Measurements from ENCODE around the gene MFSD11.
"Not testable (repeated sequence)": the region's sequence is repeated elsewhere in the genome, so short reads cannot be mapped to it uniquely, and the experiment has no call there.

MFSD11 gene

DNA sequence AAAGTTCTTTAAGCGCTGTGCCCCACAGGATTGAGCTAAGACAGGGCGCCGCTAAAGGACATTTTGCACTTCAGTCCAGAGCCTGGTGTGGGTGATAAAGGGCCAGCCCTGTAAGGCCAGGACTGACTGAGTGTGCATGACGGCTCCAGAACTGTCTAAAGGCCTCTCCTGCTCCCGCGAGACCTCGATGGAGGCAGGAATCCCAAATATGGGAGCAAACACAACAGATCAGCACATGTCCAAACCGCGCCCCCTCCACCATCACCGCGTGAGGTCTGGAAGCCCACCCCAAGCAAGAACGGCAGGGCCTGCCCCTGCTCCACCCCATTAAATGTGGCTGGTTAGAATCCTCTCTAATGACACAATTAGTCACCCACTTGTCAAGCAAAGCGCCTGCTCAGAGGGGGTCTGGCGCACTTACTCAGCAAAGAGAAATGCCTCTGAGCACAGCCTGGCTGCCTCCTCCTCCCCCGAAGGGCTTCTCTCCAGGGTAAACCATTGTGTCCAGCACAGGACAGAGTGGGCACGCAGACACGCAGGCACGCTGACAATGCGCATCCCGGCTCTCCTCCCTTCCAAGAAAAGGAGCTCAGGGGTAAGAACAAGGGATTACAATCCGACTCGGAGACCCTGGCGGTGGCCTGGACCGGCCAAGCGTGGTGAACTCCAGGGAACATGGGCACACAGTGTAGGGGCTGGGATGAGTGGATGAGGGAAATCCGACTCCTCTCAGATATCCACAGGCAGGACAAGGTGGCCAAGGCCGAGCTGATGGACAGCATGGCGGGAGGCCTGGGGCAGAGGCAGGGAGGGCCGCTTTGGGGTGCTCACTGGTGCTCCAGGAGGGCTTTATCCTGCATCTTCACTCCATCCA, 28.6 kb upstream of the MFSD11 start:
- DNase-seq (ENCODE audit: low read depth in 2 of 2), result no peak

GRCh38 chr17:76709951-76710862, 27.7 kb upstream of the MFSD11 start:
- DNase-seq (ENCODE audit: low read depth in 2 of 2), result not testable (repeated sequence)

DNA sequence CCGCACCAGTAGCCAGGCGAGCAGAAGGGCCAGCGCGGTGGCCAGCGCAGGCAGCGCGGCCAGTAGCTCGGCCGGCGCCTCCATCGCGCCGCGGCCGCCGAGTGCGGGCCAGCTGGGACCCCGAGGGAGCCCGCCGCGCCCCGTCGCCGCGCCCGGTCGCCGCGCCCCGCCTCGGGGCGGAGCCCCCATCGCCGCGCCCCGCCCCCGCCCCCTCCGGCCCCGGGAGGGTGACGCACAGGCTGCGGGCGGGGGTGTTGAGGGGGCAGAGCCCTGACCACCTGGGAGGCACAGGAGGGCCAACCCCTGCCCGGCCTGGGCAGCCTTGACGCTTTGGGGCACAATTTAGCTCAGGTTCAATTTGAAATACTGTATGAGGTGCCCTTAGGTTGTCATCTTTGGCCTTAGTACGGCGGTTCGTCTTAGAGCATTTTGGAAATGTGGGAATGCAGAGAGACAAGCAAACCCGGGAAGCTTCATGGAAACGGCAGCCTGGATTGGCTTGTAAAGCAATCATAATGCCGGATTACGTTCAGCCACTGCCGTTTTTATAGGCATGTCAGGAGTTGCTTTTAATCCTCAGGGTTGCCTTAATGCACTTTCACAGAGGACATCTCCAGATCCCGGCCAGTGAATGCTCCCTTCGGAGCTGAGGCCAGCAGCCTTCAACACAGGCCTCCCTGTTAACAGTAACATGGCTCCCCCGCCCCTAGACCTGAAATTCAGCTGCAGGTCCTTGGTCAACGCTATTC, 26.9 kb upstream of the MFSD11 start, which contains the start of gene MXRA7:
MXRA7 (minus strand) TSS at position 103 of the 749 bp plus-strand sequence; CDS start at position 84, 19 bp downstream.
- peak; percentile 31 to 35 for DNase-seq (ENCODE audit: low read depth in 2 of 2)

GRCh38 chr17:76712321-76712720, 25.6 kb upstream of the MFSD11 start:
- DNase-seq (ENCODE audit: low read depth in 2 of 2), result not testable (repeated sequence)

DNA sequence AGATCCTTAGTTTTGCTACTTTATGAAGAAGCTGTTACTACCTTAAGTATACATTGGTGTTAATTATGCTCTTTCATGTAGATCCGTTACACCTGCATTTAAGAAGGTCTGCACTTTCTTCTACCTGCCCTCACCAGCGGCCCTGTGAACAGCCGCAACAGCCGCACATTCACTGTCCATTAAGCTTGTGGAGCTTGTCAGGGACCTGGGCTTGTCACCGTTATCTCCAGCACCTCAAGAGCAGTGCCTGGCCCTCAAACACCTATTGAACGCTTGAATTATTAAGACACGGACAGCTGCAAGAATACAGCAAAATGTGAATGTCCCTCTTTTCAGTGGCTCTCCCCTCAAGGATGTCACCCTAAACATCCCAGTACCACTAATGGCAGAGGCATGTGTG, 24.2 kb upstream of the MFSD11 start:
- no peak for DNase-seq (ENCODE audit: low read depth in 2 of 2)

DNA sequence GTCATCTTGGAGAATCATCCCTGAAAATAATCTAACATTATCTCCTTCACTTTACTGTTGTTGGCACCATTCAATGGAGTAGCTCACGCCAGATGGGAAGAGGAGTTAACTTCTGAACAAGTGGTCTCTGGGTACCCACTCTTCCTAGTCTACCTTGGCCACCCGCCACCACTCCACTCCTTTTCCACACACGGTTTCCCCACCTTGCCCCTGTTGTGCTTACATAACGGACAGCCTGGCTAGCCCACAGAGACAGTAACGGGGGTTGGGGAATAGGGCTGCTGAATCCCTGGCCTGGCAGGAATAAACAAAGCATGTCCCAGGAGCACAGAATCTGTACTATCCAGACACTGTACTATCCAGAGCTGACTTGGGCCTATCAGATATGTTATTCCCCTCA, 23.6 kb upstream of the MFSD11 start:
- DNase-seq (ENCODE audit: low read depth in 2 of 2), result no peak

DNA sequence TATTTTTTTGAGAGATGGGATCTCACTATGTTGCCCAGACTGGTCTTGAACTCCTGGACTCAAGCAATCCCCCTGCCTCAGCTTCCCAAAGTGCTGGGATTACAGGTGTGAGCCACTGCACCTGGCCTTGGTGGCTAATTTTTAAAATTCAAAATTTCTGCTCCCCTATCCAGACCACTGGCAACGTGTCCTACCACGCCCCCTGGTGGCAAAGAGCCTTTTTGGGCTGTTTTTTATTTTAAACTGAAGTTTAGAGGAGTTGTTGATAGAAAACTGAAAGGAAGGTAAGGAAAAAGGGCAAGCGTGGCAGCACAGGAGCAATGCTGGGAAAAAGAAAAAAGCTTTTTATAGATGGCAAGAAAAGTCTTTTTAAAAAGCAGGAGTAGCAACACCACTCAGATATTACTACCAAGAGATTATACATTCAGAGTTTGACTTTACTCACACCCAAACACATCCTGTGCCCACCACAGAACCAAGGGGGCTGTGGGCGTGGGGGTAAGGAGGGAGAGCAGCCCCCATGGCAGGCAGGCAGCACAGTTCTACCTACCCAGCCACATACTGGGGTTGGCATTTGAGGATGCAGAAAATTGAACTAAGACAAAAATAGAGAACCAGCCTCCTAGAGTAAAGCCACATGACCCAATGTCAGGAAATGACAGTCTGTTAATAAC, 23.0 kb upstream of the MFSD11 start:
- peak; percentile 59 to 70 for DNase-seq (ENCODE audit: low read depth in 2 of 2)

GRCh38 chr17:76715496-76715830, 22.5 kb upstream of the MFSD11 start:
- DNase-seq (ENCODE audit: low read depth in 2 of 2), result no peak

- DNase-seq (ENCODE audit: low read depth in 2 of 2), result peak; percentile 56 to 59
Measured at GRCh38 chr17:76716146-76716838, 21.6 kb upstream of the MFSD11 start.

GRCh38 chr17:76716839-76717215, 21.1 kb upstream of the MFSD11 start:
- no peak for DNase-seq (ENCODE audit: low read depth in 2 of 2)

- no peak for DNase-seq (ENCODE audit: low read depth in 2 of 2)
Measured at GRCh38 chr17:76718516-76718915, 19.4 kb upstream of the MFSD11 start.

DNA sequence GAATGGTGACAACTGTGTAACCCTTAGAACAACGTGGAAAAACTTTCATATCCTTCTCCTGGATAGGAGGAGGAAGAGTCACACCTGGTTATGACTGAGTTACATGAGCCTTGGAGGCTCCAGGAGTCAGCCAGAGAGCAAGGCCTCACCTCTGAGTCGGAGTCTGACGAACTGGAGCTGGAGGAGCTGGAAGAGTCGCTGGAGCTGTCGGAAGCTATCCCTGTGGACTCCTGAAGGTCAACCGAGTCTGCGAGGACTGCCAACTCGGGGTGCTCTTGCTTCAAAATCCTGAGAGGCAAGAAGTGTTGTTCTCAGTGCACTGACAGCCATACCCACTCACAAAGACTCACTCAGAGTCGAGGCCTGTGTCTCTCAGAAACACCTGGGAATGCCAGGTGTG, 17.7 kb upstream of the MFSD11 start:
- DNase-seq (ENCODE audit: low read depth in 2 of 2), result no peak

GRCh38 chr17:76720941-76721340, 17.0 kb upstream of the MFSD11 start:
- DNase-seq (ENCODE audit: low read depth in 2 of 2), result no peak

GRCh38 chr17:76721463-76721862, 16.5 kb upstream of the MFSD11 start:
- no peak for DNase-seq (ENCODE audit: low read depth in 2 of 2)

DNA sequence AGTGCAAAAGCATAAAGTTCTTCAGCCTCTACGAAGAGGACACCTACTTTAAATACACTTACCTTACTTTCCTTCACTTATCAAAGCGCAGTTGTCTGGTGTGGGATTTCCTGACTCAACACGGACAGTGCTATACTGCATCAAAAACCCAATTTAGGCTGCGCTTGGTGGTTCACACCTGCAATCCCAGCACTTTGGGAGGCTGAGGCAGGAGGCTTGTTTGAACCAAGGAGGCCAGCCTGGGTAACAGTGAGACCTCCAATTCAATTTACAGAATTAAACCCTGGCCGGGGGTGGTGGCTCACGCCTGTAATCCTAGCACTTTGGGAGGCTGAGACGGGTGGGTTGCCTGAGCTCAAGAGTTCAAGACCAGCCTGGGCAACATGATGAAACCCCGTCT, 15.6 kb upstream of the MFSD11 start:
- no peak for DNase-seq (ENCODE audit: low read depth in 2 of 2)

GRCh38 chr17:76722977-76723376, 14.9 kb upstream of the MFSD11 start:
- not testable (repeated sequence) for DNase-seq (ENCODE audit: low read depth in 2 of 2)

DNA sequence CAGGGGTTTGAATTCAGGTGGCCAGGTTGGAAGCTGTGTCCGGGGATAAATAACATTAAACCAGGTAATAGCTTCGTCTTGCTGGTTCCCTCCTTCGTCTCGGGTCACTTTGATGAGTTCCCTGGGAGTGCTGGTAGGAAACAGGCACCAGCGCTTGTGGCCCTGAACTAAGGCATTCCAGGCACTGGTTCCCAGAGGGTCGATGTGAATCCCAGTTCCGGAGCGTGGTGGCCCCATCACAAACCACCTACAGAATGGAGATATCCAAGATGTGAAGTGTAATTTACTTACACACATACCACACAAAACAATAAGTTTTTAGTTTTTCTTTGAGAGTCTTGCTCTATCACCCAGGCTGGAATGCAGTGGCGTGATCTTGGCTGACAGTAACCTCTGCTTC, 14.1 kb upstream of the MFSD11 start:
- DNase-seq (ENCODE audit: low read depth in 2 of 2), result no peak

GRCh38 chr17:76725580-76726230, 12.2 kb upstream of the MFSD11 start:
- DNase-seq (ENCODE audit: low read depth in 2 of 2), result peak; percentile 43 to 58

- DNase-seq (ENCODE audit: low read depth in 2 of 2), result peak; percentile 86
Measured at GRCh38 chr17:76726231-76726775, 11.6 kb upstream of the MFSD11 start, which contains the start of gene JMJD6. JMJD6 (minus strand) TSS chr17:76726606; CDS start chr17:76726475, 131 bp downstream.
